Progenitor cell of endocrine pancreas (in vitro differentiated cells): Measurements from ENCODE around the gene FNDC8. TPM values are rescaled to one million over a fixed set of nuclear protein-coding genes. Genes with fewer than 3 reads are reported as not detected.
"Not testable (repeated sequence)": the region's sequence is repeated elsewhere in the genome, so short reads cannot be mapped to it uniquely, and the experiment has no call there.

Experiments used
- DNase-seq: peaks from one replicate; pipeline ENCODE4 v3.0.0; 2021; ENCODE audit warnings: low spot score; ENCODE audit not compliant: unreplicated experiment
- H3K27ac Mint-ChIP-seq: 2 replicates; pipeline ENCODE4 v1.8.0; 2021; ENCODE audit warnings: mild to moderate bottlenecking, moderate library complexity, mixed read lengths
- H3K27me3 Mint-ChIP-seq: 2 replicates; pipeline ENCODE4 v1.8.0; 2021; ENCODE audit warnings: mixed read lengths
- H3K36me3 Mint-ChIP-seq: 2 replicates; pipeline ENCODE4 v1.8.0; 2022; ENCODE audit warnings: mixed read lengths; ENCODE audit not compliant: insufficient read depth
- H3K4me1 Mint-ChIP-seq: 2 replicates; pipeline ENCODE4 v1.8.0; 2021; ENCODE audit warnings: low read depth, mixed read lengths
- H3K4me3 Mint-ChIP-seq: 2 replicates; pipeline ENCODE4 v1.8.0; 2021; ENCODE audit warnings: low read depth, mild to moderate bottlenecking, moderate library complexity, mixed read lengths
- H3K9me3 Mint-ChIP-seq: 2 replicates; pipeline ENCODE4 v1.8.0; 2021; ENCODE audit warnings: low read depth, mixed read lengths
- total RNA-seq: library from RNA; stranded (reverse); gene quantifications from 2 replicates; pipeline ENCODE4 v1.2.1, GENCODE V29; 2021
- TF ChIP-seq, protein P1 (sequence below): fragments of 200-600 bp; sonication (generic); IDR thresholded peaks from one replicate; pipeline ENCODE4 v1.5.0; 2021; ENCODE audit warnings: antibody characterized with exemption, mild to moderate bottlenecking; ENCODE audit not compliant: unreplicated experiment

Gene FNDC8
- total RNA-seq, 1 donor from 2014 or later: not detected

DNA sequence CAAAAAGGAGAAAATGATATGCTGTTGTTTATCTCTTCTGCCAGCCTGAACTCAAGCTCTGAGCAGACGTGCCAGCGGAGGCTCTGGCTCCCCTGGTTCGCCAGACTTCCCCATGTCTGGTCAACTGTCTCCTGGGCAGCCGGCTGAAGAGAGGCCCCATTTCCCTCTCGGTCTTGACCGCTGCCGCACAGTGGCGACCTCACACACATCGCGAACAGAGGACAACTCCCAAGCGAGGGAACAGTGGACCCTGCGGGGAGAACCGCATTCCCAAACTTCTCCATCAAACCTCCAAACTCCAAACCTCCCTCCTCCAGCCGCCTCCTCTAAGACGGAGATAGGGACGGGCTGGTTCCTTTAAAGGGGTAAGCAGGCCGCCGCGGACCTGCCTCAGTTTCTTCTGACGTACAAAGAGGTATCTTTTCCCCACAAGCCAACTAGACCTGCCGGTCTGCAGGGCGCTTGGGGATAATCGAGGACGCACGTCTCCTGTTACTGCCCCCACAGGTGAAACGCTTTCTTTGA lies 33.0 kb upstream of the FNDC8 start:
- Mint-ChIP-seq H3K4me3 (peak overlapping the region; percentile 94), H3K27me3 (no peaks in the 10 kb centered on the region), H3K9me3 (peaks cover 4% of the 10 kb centered on the region)

DNA sequence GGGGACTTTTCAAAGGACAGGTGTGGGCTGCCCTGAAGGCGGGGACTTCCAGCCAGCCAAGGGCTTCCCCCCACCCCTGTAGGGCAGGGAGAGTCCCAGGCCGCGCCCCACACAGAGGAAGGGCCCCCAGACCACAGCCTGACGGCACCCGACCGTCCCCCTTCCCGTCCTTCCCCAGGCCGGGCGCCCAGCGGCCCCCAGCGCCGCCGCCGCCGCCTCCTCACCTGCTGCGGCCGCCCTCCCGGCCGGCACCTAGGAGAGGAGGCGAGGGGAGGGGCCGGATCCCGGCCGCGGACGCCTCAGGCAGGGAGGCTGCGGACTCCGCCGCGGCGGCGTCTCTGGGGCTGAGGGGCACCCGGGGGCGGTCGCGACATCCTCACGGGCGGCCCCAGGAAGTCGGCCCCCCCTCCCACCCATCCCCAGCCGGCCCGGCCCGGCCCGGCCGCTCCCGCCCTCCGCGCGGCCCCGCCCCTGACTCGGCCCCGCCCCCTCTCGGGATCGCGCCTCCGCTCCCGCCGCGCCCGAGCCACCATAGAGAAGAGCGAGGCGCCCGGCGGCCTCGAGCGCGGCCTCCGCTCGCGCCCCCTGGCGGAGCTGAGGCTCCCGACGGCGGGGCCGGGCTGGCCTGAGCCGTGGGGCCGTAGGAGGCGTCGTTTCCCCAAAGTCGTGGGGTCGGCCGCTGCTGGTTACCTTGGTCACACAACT lies 32.4 kb upstream of the FNDC8 start:
- peak overlapping the region; percentile 94 for H3K4me3 Mint-ChIP-seq
- H3K36me3 Mint-ChIP-seq: peaks cover 1% of the 10 kb centered on the region
- peaks cover 46% of the 10 kb centered on the region for H3K4me1 Mint-ChIP-seq
- peak; percentile 85 for DNase-seq
- peaks cover 4% of the 10 kb centered on the region for H3K9me3 Mint-ChIP-seq
- H3K27ac Mint-ChIP-seq: peak overlapping the region; percentile 97
- TF ChIP-seq, protein P1, sequence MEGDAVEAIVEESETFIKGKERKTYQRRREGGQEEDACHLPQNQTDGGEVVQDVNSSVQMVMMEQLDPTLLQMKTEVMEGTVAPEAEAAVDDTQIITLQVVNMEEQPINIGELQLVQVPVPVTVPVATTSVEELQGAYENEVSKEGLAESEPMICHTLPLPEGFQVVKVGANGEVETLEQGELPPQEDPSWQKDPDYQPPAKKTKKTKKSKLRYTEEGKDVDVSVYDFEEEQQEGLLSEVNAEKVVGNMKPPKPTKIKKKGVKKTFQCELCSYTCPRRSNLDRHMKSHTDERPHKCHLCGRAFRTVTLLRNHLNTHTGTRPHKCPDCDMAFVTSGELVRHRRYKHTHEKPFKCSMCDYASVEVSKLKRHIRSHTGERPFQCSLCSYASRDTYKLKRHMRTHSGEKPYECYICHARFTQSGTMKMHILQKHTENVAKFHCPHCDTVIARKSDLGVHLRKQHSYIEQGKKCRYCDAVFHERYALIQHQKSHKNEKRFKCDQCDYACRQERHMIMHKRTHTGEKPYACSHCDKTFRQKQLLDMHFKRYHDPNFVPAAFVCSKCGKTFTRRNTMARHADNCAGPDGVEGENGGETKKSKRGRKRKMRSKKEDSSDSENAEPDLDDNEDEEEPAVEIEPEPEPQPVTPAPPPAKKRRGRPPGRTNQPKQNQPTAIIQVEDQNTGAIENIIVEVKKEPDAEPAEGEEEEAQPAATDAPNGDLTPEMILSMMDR: peak; percentile 85
- no peaks in the 10 kb centered on the region for H3K27me3 Mint-ChIP-seq

More for the DNA sequence above, 33.0 kb upstream of the FNDC8 start:
- peak; percentile 19 for DNase-seq
- Mint-ChIP-seq H3K36me3 (no peaks in the 10 kb centered on the region), H3K4me1 (peaks cover 46% of the 10 kb centered on the region), H3K27ac (peak overlapping the region; percentile 97)
- TF ChIP-seq, protein P1: peak; percentile 35

DNA sequence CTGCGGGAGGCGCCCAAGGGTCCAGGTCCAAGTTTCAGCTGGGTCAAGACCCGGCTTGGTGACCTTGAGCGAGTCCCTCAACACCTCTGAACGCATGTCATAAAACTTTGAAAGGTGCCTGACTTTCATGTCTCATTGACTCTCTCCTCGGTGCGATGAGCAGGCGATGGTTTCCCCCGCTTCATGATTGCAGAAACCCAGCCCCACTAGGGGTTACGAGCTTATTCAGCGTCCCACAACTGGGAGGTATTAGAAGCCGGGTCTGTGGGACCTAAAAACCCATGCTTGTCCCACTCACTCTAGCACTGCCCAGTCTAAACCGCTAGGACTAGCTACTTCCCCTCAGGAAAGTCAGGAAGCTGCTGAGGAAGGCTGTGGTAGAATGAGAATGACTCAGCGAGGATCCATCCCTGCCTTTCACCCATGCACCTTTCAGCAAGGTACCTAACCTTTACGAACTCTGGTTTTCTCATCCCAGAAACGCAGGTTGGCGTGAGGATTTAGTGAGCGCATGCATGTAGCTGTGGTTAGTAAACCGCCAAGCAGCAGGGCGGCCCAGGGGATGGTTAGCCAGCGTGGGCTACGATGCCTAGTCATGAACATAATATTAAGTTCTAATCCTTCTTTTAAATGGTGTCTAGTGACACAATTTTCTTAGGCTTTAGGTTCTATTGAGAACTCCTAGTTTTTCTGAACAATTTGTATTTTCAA lies 31.7 kb upstream of the FNDC8 start:
- no peaks in the 10 kb centered on the region for H3K27me3 Mint-ChIP-seq
- peaks cover 46% of the 10 kb centered on the region for H3K4me1 Mint-ChIP-seq
- peaks cover 4% of the 10 kb centered on the region for H3K9me3 Mint-ChIP-seq
- TF ChIP-seq, protein P1: peak; percentile 20
- H3K4me3 Mint-ChIP-seq: peak overlapping the region; percentile 70
- peaks cover 3% of the 10 kb centered on the region for H3K36me3 Mint-ChIP-seq
- no peak for DNase-seq
- peak overlapping the region; percentile 86 for H3K27ac Mint-ChIP-seq

DNA sequence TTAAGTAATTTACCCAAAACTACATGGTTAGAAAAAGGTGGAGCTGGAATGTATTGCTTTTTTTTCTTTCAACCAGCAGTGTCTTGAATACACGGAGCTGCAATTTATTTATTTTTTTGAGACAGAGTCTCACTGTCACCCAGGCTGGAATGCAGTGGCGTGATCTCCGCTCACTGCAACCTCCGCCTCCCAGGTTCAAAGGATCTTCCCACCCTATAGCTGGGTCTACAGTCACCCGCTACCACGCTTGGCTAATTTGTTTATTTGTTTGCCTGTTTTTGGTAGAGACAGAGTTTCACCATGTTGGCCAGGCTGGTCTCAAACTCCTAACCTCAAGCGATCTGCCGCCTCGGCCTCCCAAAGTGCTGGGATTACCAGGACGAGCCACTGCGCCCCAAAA lies 30.7 kb upstream of the FNDC8 start:
- Mint-ChIP-seq H3K27ac (peak overlapping the region; percentile 36), H3K4me1 (peaks cover 38% of the 10 kb centered on the region)
- not testable (repeated sequence) for H3K27me3 Mint-ChIP-seq, DNase-seq, H3K36me3 Mint-ChIP-seq, H3K9me3 Mint-ChIP-seq, H3K4me3 Mint-ChIP-seq

DNA sequence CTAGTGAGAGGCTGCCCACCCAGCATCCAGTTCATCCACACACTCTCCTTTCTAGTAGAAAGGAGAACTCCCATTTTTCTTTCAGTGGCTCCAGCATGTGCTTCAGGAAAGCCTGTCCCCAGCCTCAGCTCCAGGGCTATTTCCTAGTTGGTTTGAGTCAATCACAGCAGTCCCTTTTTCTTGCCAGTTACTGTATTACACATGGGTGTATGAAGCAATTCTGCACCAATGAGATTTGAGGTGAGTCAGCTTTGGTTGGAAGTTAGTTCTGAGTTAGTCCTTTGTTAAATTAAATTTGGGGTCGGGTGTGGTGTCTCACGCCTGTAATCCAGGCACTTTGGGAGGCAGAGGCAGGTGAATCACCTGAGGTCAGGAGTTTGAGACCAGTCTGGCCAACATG lies 26.5 kb upstream of the FNDC8 start:
- H3K4me3 Mint-ChIP-seq: no peak overlapping the region
- no peaks in the 10 kb centered on the region for H3K27me3 Mint-ChIP-seq
- H3K36me3 Mint-ChIP-seq: peaks cover 4% of the 10 kb centered on the region
- H3K27ac Mint-ChIP-seq: no peak overlapping the region
- no peak for DNase-seq
- H3K4me1 Mint-ChIP-seq: peaks cover 10% of the 10 kb centered on the region
- H3K9me3 Mint-ChIP-seq: peaks cover 4% of the 10 kb centered on the region
- TF ChIP-seq, protein P1: no peak
